ENCODE measurements around the gene NSMCE1. TPM values are rescaled to one million over a fixed set of nuclear protein-coding genes. Genes with fewer than 3 reads are reported as not detected.

The NSMCE1 gene
- total RNA-seq, 1 donor from 2014 or later: 25.8 TPM

- Mint-ChIP-seq H3K4me3 (peak overlapping the region; percentile 76), H3K27me3 (ENCODE audit: low read depth) (peaks cover 38% of the 10 kb centered on the region), H3K4me1 (peaks cover 2% of the 10 kb centered on the region), H3K27ac (no peak overlapping the region), H3K9me3 (no peaks in the 10 kb centered on the region), H3K36me3 (no peaks in the 10 kb centered on the region)
- TF ChIP-seq, protein P1, sequence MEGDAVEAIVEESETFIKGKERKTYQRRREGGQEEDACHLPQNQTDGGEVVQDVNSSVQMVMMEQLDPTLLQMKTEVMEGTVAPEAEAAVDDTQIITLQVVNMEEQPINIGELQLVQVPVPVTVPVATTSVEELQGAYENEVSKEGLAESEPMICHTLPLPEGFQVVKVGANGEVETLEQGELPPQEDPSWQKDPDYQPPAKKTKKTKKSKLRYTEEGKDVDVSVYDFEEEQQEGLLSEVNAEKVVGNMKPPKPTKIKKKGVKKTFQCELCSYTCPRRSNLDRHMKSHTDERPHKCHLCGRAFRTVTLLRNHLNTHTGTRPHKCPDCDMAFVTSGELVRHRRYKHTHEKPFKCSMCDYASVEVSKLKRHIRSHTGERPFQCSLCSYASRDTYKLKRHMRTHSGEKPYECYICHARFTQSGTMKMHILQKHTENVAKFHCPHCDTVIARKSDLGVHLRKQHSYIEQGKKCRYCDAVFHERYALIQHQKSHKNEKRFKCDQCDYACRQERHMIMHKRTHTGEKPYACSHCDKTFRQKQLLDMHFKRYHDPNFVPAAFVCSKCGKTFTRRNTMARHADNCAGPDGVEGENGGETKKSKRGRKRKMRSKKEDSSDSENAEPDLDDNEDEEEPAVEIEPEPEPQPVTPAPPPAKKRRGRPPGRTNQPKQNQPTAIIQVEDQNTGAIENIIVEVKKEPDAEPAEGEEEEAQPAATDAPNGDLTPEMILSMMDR (IDR thresholded peaks at IDR 0.05; ENCODE audit: unreplicated experiment): no peak
- DNase-seq (ENCODE audit: low spot score in 2 of 2, unreplicated experiment in 2 of 2): no peak
Observed at GRCh38 chr16:27314986-27315332, 46.4 kb upstream of the NSMCE1 start.

DNA sequence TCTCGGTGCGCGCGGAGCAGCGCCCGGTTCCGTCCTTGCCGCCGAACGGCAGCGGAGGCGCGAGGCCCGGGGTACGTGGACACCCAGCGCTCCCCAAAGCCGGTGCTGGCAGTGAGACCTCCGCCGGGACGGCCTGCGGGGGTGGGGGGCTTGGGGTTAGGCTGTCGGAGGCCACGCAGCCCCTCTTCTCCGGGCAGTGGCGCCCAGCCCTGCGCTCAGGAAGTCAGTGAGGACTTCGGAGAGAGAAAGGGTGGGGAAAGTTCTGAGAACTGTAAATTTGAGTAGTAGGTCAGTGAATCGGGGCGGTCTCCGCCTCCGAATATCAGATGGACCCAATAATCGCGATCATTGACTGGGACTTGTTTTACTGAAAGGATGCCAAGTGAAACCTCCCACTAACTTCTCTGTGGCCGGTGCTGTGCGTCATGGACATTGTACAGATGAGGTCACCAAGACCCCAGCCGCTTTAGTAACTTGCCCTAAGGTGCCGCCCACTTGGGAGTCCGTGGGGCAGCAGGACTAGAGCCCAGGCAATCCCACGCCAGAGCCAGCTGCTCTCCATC is 45.7 kb upstream of the NSMCE1 start:
- peak in 1 of 2 experiments; percentile 43 for DNase-seq (ENCODE audit: low spot score in 2 of 2, unreplicated experiment in 2 of 2)
- TF ChIP-seq, protein P1 (IDR thresholded peaks at IDR 0.05; ENCODE audit: unreplicated experiment): no peak

DNA sequence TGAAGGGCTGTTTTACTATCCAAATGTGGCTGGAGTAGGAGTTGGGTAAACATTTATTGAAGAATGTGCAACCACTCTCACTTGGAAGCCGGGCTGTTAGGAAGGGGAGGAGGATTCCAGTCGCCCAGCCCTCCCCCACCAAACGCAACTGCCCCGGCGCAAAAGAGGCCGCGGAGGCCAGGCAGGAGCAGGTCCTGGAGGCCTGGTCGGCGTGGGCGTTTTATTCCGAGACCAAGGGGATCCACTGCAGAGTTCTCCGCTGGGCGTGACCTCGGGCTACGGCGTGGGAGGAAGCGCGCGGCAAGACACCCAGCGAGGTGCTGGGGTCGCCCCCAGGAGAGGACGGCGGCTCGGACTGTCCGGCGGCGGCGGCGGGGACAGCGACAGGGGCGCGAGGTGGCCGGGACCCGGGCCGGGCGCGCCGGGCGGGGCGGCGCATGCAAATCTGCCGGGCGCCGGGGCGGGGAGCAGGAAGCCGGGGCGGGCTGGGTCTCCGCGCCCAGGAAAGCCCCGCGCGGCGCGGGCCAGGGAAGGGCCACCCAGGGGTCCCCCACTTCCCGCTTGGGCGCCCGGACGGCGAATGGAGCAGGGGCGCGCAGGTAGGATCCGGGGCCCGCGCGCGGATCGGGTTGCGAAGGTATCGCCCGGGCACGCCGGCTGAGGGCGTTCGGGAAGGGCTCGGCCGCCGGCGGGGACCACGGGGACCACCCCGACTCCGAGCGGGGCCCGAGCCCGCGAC is 45.0 kb upstream of the NSMCE1 start, which contains the start of gene IL4R:
TSS of gene IL4R (plus strand) at position 553 of the 739 bp plus-strand sequence. CDS start 26,230 bp downstream, outside the sequence.
- Mint-ChIP-seq H3K27ac (peak within 1 kb of the TSS; percentile 16), H3K4me1 (peaks cover 2% of the 10 kb centered on the region), H3K36me3 (no peaks in the 10 kb centered on the region), H3K4me3 (peak within 1 kb of the TSS; percentile 84), H3K9me3 (no peaks in the 10 kb centered on the region), H3K27me3 (ENCODE audit: low read depth) (peaks cover 38% of the 10 kb centered on the region)
- TF ChIP-seq, protein P1 (IDR thresholded peaks at IDR 0.05; ENCODE audit: unreplicated experiment): no peak
- peak in 1 of 2 experiments; percentile 52 for DNase-seq (ENCODE audit: low spot score in 2 of 2, unreplicated experiment in 2 of 2)

More for the DNA sequence above, 45.7 kb upstream of the NSMCE1 start:
- peak overlapping the region; percentile 76 for H3K4me3 Mint-ChIP-seq
- peaks cover 38% of the 10 kb centered on the region for H3K27me3 Mint-ChIP-seq (ENCODE audit: low read depth)
- H3K9me3 Mint-ChIP-seq: no peaks in the 10 kb centered on the region
- peak overlapping the region; percentile 16 for H3K27ac Mint-ChIP-seq
- H3K4me1 Mint-ChIP-seq: peaks cover 2% of the 10 kb centered on the region
- H3K36me3 Mint-ChIP-seq: no peaks in the 10 kb centered on the region

DNA sequence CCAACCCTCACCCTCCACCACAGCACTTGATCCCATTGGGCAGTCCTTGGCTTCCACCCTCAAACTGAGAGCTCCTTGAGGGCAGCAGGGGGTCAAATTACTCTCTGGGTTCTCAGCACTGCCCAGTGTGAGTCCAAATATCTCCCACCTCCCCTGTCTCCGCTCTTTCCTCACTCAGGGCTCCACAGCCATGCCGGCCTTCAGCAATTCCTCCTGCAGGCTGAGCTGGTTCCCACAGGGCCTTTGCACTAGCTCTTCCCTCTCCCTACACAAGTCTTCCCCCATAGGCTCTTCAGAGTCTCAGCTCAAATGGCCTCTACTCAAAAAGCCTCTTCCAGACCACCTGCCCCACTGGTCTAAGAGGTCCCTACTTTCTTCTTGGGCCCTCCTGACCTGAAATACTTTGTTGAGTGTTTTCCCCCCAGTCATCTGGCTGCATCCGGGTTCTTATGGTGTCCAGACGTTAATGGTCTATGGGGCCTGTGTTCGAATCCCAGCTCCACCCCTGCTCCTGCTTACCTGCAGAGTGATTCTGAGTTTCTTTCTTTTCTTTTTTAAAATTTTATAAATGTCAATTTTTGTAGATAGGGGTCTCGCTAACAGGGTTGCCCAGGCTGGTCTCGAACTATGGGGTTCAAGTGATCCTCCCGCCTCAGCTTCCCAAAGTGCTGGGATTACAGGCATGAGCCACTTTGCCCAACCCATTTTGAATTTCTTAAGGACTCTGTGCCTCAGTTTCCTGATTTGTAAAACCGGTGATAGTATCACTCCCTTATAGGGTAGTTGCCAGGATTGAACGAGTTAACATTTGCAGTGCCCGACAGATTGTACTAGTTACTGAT is 44.2 kb upstream of the NSMCE1 start:
- DNase-seq (ENCODE audit: low spot score in 2 of 2, unreplicated experiment in 2 of 2): no peak
- Mint-ChIP-seq H3K36me3 (no peaks in the 10 kb centered on the region), H3K4me1 (no peaks in the 10 kb centered on the region)

GRCh38 chr16:27311897-27312303 is 43.3 kb upstream of the NSMCE1 start:
- Mint-ChIP-seq H3K9me3 (peaks cover 3% of the 10 kb centered on the region), H3K4me3 (peak overlapping the region; percentile 30), H3K27ac (no peak overlapping the region), H3K27me3 (ENCODE audit: low read depth) (peaks cover 38% of the 10 kb centered on the region), H3K4me1 (no peaks in the 10 kb centered on the region), H3K36me3 (no peaks in the 10 kb centered on the region)
- no peak for DNase-seq (ENCODE audit: low spot score in 2 of 2, unreplicated experiment in 2 of 2)
- TF ChIP-seq, protein P1 (IDR thresholded peaks at IDR 0.05; ENCODE audit: unreplicated experiment): no peak

More for the DNA sequence above, 44.2 kb upstream of the NSMCE1 start:
- H3K9me3 Mint-ChIP-seq: peaks cover 3% of the 10 kb centered on the region
- H3K27me3 Mint-ChIP-seq (ENCODE audit: low read depth): peaks cover 38% of the 10 kb centered on the region
- no peak overlapping the region for H3K27ac Mint-ChIP-seq
- TF ChIP-seq, protein P1 (IDR thresholded peaks at IDR 0.05; ENCODE audit: unreplicated experiment): no peak
- H3K4me3 Mint-ChIP-seq: peak overlapping the region; percentile 84

Data from mesothelial cell of epicardium (in vitro differentiated cells).